Body of pancreas (tissue), 4 donors: ENCODE data around the gene TMSB10. TPM values are rescaled to one million over a fixed set of nuclear protein-coding genes. Genes with fewer than 3 reads are reported as not detected.

Source experiments
- ATAC-seq: fragments of 150-250 bp; one replicate; pipeline ENCODE4 v1.9.1; 2016
- DNase-seq, 4 donors: peaks; one replicate each; pipeline ENCODE4 v3.0.0-alpha.2; 2019
- H3K27ac ChIP-seq, 4 donors: fragments of 200-600 bp; sonication (generic); 1 replicate in 3 of 4; 2 replicates in 1 of 4; pipeline versions ENCODE4 v1.5.1 to v1.6.1; 2016 to 2019; ENCODE audit warnings: mild to moderate bottlenecking in 1 of 4, mixed read lengths in 1 of 4, moderate library complexity in 1 of 4
- H3K27me3 ChIP-seq, 2 donors: fragments of 200-600 bp; sonication (generic); one replicate each; pipeline ENCODE4 v1.6.0; 2016; ENCODE audit warnings: mild to moderate bottlenecking in 1 of 2
- H3K36me3 ChIP-seq, 2 donors: fragments of 200-600 bp; sonication (generic); replicated peaks in 1 of 2; 2 replicates each; pipeline ENCODE4 v1.5.1; 2016; ENCODE audit warnings: low read depth in 2 of 2; ENCODE audit not compliant: insufficient read depth in 1 of 2
- H3K4me1 ChIP-seq: fragments of 200-600 bp; sonication (generic); one replicate; pipeline ENCODE4 v1.6.0; 2016
- H3K4me3 ChIP-seq, 2 donors: fragments of 200-600 bp; sonication (generic); 1 replicate in 1 of 2; 2 replicates in 1 of 2; pipeline ENCODE4 v1.5.1; 2016 to 2019
- H3K9me3 ChIP-seq, 3 donors: fragments of 200-600 bp; sonication (generic); 1 replicate in 2 of 3; 2 replicates in 1 of 3; pipeline ENCODE4 v1.5.1; 2016
- POLR2A ChIP-seq, 3 donors: fragments of 450-650 bp; IDR thresholded peaks; one replicate each; pipeline ENCODE4 v1.6.1; 2016; ENCODE audit warnings: antibody characterized with exemption in 3 of 3, mild to moderate bottlenecking in 2 of 3
- WGBS, 2 donors: methylation state at CpG; one replicate each; pipeline ENCODE4 v1.1.5; 2017; 5-methylcytosine and 5-hydroxymethylcytosine counted together
- intact Hi-C: fragments of 100-400 bp; cut with DNase I; formaldehyde crosslinking; loops from one replicate; pipeline ENCODE4 v1.15.1; 2023
- total RNA-seq, 2 donors: library from RNA; depleted of rRNA; stranded (reverse); fragments of >200 nt; gene quantifications; one replicate each; pipeline ENCODE4 v1.1.0, GENCODE V29; 2016
- TF ChIP-seq, protein P1 (sequence below), 7 experiments: fragments of 450-650 bp in 4 of 7; fragments of 200-600 bp in 3 of 7; sonication (generic) in 3 of 7; IDR thresholded peaks; one replicate each; pipeline ENCODE4 v1.5.1; 2016 to 2019; ENCODE audit warnings: antibody characterized with exemption in 7 of 7

TMSB10 gene
- total RNA-seq, 2 donors from 2014 or later = 672 to 866 TPM

DNA sequence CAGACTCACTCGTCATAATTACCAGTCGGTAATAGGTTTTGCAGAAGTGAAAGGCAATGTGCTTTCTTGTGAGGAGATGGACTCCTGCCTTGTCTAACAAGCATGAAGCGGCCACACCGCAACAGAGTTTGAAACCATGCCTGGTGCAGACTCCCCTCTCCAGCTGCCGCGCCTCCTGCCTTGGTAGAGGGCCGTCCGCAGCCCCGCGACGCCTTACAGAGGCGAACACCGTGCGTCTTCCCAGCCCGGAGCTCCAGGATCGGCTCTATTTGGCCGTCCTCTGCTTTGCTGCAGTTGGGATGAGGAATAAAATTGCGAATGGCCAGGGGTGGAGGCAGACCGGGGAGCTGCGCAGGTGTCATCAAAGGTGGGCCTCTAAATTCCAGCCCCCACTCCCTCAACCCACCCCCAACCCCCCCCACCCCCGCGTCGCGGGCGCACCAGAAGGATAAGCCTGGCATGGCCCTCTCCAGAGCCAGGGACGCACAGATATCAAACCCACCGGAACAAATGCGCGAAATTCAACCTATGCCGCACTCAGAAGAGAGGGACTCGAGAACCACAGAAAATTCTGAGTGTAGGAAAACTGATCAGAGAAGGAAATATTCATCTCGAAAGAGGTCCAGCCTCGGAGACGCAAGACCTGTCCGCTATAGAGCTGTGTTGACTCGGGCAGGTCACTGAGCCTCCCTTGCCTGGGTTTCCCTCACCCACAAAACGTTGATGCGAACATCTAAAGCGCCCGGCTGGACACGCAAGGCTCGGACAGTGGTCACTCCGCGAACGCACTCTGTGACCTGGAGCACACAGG, 25.7 kb upstream of the TMSB10 start:
- H3K4me3 ChIP-seq = no peak overlapping the region
- peaks cover 23% of the 10 kb centered on the region for H3K4me1 ChIP-seq
- H3K27ac ChIP-seq = no peak overlapping the region
- intact Hi-C loops = loop anchor here (5.0 kb wide), 1 partner anchor 382 kb away; no protein-coding TSS in a partner anchor
- 16 to 31% methylated on average over 36 to 45 of the region's 45 CpGs for WGBS, 2 donors
- no peak for TF ChIP-seq POLR2A (IDR thresholded peaks at IDR 0.05)
- TF ChIP-seq, protein P1, sequence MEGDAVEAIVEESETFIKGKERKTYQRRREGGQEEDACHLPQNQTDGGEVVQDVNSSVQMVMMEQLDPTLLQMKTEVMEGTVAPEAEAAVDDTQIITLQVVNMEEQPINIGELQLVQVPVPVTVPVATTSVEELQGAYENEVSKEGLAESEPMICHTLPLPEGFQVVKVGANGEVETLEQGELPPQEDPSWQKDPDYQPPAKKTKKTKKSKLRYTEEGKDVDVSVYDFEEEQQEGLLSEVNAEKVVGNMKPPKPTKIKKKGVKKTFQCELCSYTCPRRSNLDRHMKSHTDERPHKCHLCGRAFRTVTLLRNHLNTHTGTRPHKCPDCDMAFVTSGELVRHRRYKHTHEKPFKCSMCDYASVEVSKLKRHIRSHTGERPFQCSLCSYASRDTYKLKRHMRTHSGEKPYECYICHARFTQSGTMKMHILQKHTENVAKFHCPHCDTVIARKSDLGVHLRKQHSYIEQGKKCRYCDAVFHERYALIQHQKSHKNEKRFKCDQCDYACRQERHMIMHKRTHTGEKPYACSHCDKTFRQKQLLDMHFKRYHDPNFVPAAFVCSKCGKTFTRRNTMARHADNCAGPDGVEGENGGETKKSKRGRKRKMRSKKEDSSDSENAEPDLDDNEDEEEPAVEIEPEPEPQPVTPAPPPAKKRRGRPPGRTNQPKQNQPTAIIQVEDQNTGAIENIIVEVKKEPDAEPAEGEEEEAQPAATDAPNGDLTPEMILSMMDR (IDR thresholded peaks at IDR 0.05) = no peak
- ATAC-seq (no peak), DNase-seq (no peak)
- H3K36me3 ChIP-seq = no peaks in the 10 kb centered on the region
- no peaks in the 10 kb centered on the region for H3K9me3 ChIP-seq
- H3K27me3 ChIP-seq = peaks cover 0 to 16% of the 10 kb centered on the region in 2 donors

DNA sequence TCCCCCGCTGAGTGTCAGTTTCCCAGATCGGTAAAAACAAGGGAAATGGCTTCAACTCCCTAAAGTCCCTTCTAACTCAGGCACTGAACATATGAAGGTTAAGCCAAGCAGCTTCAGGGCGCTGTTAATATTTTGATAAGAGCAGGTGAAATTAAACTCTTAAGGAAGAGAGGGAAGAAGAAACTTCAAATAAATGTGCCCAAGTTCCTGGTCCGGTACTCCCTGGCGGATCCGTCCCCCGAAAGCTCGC, 25.1 kb upstream of the TMSB10 start:
- Histone ChIP-seq H3K9me3 (no peaks in the 10 kb centered on the region), H3K27me3 (peaks cover 0 to 16% of the 10 kb centered on the region in 2 donors), H3K27ac (no peak overlapping the region), H3K36me3 (no peaks in the 10 kb centered on the region), H3K4me3 (peak overlapping the region in 1 of 2 donors; percentile 9), H3K4me1 (peaks cover 23% of the 10 kb centered on the region)
- 1 to 2% methylated on average over 8 of the region's 8 CpGs for WGBS, 2 donors
- TF ChIP-seq POLR2A (IDR thresholded peaks at IDR 0.05) = no peak
- TF ChIP-seq, protein P1 (IDR thresholded peaks at IDR 0.05) = no peak
- intact Hi-C loops = no loop called here
- DNase-seq (no peak), ATAC-seq (no peak)

DNA sequence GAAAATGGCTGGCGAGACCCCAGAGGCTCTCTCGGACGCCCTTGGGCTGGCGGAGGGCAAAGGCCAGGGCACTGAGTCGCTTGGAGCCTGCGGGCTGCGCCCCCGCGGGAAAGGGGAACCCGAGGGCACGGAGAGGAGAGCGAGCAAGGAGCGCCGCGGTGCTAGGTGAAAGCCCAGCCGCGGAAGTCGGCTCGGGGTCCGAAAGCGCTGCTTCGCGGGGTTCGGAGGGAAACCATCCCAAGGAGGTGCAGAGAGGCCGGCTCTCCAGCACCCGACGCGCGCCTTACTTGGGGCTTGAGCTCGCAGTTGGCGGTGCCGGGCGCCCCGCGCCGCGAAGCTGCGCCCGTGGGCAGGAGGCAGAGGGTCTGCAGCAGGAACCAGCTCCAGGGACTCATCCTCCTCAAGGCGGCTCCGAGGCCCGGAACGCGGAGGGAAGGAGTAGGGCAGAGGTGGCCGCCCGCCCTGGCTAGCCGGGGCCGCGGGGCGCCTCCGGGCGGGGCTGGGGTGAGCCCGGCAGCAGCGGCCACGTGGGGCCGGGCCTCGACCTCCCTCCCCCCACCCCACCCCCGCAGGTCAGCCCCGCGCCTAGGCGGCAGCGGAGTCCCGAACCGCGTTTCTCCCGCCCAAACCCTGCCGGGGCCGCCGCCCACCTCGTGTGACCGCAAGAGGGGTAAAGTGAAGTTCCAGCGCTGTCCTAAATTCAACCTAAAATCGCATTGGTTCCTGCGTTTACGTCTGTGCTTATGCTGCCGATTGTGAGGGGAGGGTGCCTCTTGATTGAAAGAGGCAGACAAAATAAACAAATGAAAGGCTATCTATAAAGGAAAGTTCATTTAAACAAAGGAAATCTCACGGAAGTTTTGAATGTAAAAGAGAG, 24.6 kb upstream of the TMSB10 start, which contains the start of gene TRABD2A:
Gene TRABD2A (minus strand): TSS at position 440 of the 877 bp plus-strand sequence. CDS start 45 bp downstream, at position 395.
- Histone ChIP-seq H3K4me1 (peaks cover 23% of the 10 kb centered on the region), H3K27me3 (peaks cover 0 to 16% of the 10 kb centered on the region in 2 donors), H3K27ac (no peak within 1 kb of the TSS), H3K9me3 (no peaks in the 10 kb centered on the region), H3K36me3 (no peaks in the 10 kb centered on the region), H3K4me3 (peak within 1 kb of the TSS; percentile 4 to 21)
- 0 to 1% methylated on average over 37 to 77 of the region's 77 CpGs for WGBS, 2 donors
- TF ChIP-seq POLR2A (IDR thresholded peaks at IDR 0.05) = no peak
- TF ChIP-seq, protein P1 (IDR thresholded peaks at IDR 0.05) = no peak
- DNase-seq (no peak), ATAC-seq (peak; percentile 16)
- intact Hi-C loops = no loop called here

DNA sequence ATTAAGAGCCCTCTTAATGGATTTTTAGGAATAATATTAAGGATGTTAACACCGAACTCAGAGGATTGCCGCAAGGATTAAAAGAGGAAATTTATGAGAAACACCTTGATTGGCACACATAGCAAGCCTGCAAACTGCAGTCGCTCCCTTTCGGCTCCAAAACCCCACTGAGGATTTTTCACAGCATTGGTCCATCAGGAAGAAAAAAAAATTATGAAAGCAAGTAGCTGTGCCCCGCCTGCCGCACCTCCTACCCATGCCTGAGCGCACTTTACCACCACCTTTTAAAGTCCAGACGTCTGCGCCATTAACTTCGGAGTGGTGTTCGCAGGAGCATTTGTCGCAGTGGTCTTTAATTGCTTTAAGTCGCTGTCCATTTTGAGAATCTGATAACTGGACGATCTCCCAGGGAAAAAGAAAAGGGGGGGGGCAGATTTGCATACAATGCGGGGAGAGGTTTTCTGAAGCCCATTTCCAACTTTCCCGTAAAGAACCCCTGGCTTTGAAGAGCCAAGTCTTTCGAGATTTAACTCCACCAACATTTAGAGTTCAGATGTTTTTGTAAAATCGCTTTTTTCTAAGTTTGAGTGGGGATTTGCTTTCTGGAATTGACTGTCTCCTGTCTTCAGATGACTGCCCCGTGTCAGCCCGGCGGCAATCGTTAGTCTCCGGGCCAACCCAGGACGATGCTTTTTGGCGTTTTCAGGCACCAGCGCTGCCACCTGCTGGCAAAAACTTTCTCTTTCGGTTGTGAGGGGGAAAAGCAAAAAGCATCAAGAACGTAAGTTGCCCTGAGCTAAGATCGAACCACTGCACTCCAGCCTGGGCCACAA, 23.7 kb upstream of the TMSB10 start:
- WGBS, 2 donors = 0 to 1% methylated on average over 29 of the region's 29 CpGs
- Histone ChIP-seq H3K4me3 (peak overlapping the region in 1 of 2 donors; percentile 21), H3K9me3 (no peaks in the 10 kb centered on the region), H3K4me1 (peaks cover 23% of the 10 kb centered on the region), H3K36me3 (no peaks in the 10 kb centered on the region), H3K27ac (no peak overlapping the region), H3K27me3 (peaks cover 0 to 16% of the 10 kb centered on the region in 2 donors)
- peak; percentile 71 to 78 (median 78) for DNase-seq
- peak; percentile 79 for ATAC-seq
- intact Hi-C loops = no loop called here
- TF ChIP-seq, protein P1 (IDR thresholded peaks at IDR 0.05) = peak in 6 of 7 experiments; percentile 61 to 78 (median 72)
- no peak for TF ChIP-seq POLR2A (IDR thresholded peaks at IDR 0.05)
